B cell (primary cell): ENCODE measurements around the gene RAB3IL1.

Experiments used
- CTCF ChIP-seq: fragments of 200-600 bp; IDR thresholded peaks from one replicate; pipeline ENCODE4 v1.8.0; 2022; ENCODE audit warnings: antibody characterized with exemption, mild to moderate bottlenecking
- EZH2 ChIP-seq: IDR thresholded peaks from 2 replicates; pipeline ENCODE4 v1.6.1; 2012; ENCODE audit warnings: borderline replicate concordance, low read depth, mild to moderate bottlenecking, moderate library complexity, low read length; ENCODE audit not compliant: insufficient read depth, poor library complexity, severe bottlenecking

DNA sequence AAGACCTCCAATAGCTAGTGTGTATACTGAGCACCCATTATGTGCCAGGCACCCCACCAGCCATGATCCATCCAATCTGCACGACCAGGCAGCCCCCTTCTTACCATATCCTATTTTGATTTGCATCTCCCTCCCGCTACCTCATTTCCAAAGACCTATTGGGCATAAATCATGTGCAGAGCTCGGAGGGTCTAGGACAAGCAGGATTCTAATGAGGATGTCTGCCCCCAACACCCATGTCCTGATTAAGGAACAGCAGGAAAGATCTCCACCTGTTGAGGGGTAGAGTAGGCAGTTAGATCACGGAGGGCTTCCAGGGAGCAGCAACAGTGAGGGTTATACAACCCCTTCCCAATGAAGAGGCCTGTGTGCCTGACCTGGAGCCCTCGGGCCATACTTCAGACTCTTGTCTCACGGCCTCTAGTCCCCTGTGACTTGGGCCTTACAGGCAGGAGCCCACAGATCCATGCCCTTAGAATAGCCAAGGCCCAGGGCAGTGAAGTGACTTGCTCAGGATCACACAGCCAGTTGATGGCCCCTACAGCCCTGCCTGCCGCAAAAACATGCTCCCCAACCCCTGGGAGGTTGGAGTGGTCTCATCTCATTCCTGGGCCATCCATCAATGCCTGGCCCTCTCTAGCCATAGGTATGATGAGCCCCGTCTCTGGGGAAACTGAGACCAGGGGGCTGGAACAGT, 3.5 kb downstream of the RAB3IL1 start:
- TF ChIP-seq CTCF (no peak), EZH2 (no peak)
